CD1c-positive myeloid dendritic cell (primary cell): Measurements from ENCODE around the gene NOP9.
"Not testable (repeated sequence)": the region's sequence is repeated elsewhere in the genome, so short reads cannot be mapped to it uniquely, and the experiment has no call there.

Experiments
- DNase-seq: peaks from one replicate; pipeline ENCODE4 v3.0.0-alpha.2; 2016; ENCODE audit errors: extremely low spot score

Gene NOP9

DNA sequence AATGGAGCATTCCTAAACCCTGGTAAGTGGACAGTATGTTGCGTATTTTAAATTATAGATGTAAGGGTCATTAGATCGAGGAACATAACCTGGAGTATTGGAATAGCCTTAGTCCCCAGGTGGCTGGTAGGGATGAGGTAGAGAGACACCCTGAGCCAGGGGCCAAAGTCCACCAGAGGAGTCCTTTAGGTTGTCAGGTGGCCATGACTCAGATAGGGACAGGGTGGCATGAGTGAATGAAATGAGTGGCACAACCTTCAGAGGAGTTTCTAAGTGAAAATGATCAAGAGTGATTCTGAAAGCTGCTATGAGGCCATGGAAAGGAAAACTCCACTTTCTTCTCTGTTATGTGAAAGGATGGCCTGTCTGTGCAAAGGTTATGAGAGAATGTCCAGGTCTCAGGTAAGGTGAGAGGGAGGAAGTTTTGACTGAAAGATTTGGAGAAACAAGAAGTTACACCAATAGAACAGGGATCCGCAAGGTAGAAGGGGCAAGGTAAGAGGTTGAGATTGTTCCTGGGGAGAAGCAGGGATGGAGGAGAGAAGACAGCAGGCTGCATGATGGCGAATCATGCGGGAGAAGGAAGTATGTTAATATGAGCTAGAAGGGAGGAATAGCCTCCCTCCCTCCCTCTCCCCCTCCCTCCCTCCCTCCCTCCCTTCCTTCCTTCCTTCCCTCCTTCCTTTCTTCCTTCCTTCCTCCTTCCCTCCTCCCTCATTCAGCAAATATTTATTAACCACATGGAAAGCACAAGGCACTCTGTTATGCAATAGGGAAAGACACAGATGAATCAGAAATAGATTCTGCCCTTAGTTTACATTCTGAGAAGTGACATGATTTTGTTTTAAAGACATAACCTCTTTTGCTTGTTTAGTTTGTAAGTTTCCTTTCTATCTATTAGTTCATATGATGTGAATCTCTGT lies 54.2 kb downstream of the NOP9 start:
- DNase-seq, result no peak

DNA sequence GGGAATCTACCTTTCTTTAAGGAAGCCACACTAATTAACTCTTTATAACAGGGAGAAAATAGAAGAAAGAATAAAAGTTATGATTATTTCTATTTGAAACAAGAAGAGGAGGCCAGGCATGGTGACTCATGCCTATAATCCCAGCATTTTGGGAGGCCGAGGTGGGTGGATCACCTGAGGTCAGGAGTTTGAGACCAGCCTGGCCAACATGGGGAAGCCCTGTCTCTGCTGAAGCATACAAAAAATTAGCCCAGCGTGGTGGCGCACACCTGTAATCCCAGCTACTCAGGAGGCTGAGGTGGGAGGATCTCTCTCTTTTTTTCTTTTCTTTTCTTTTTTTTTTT lies 54.8 kb downstream of the NOP9 start:
- DNase-seq, result not testable (repeated sequence)

DNA sequence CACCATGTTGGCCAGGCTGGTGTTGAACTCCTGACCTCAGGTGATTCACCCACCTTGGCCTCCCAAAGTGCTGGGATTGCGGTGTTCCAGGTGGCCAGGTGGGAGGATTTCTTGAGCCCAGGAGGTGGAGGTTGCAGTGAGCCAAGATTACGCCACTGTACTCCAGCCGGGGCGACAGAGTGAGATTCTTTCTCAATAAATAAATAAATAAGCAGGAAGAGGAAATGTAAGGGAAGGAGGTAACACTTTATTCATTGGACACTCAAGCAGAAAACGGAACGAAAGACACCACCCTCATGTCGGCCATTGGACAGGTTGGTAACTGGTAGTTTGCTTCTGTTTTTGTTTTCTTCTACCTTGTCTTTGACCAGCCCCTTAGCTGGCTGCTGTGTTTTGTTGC lies 55.4 kb downstream of the NOP9 start:
- DNase-seq, result no peak

DNA sequence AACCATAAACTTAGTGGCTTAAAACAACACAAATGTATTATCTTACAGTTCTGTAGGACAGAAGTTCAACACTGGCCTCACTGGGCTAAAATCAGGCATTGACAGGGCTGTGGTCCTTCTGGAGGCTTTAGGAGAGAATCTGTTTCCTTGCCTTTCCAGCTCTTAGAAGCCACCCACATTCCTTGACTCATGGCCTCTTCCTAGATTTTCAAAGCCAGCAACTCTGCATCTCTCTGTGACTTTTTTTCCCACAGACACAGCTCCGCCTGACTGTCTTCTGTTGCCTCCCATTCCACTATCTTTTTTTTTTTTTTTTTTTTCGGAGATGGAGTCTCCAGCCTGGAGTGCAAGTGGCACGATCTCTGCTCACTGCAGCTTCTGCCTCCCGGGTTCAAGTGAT lies 56.6 kb downstream of the NOP9 start:
- DNase-seq, result no peak
